HG03045 (cell line): ENCODE data around the gene HDAC11.

Experiments used
- ATAC-seq: cut with Tn5 transposase; IDR thresholded peaks from one replicate; pipeline ENCODE4 v1.9.1; 2021; ENCODE audit warnings: mild to moderate bottlenecking, moderate library complexity; ENCODE audit not compliant: unreplicated experiment

HDAC11 gene

DNA sequence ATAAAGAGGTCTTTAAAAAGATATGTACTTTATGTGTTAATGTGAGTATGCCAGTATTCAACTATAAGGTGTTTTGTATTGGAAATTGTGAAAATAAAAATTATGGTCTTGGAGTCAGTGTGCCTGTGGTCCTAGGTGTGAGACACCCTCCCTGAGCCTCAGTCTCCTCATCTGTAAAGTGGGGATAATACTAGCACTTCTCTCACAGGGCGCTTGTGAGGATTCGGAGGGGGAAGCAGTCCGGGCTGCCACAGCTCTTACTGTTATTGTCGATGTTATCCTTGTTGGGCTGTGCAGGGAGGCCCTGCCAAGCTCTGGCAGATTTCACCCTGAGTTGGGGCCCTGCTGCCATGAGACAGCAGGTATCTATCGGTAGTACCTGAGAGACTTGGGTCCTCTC is 42.1 kb downstream of the HDAC11 start:
- ATAC-seq: no peak

DNA sequence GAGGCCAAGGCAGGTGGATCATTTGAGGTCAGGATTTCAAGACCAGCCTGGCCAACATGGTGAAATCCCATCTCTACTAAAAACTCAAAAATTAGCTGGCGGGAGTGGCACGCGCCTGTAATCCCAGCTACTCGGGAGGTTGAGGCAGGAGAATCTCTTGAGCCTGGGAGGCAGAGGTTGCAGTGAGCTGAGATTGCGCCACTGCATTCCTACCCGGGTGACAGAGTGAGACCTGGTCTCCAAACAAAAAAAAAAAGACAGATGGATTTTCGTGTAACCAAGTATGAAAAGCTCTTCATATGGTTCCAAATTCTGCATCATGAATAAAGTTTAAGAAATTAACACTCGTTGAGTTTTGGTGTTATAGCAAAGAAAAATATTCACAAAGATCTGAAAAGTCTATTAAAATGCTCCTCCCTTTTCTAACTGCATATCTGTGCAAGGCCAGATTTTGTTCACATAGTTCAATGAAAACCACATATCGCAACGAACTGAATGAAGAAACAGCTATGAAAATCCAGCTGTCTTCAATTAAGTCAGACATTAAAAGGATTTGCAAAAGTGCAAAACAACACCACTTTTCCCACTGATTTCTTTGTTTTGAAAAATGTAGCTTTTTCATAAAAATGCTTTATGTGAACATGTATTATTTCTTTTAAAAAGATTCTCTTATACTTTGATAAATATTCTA is 45.0 kb downstream of the HDAC11 start:
- ATAC-seq: no peak

DNA sequence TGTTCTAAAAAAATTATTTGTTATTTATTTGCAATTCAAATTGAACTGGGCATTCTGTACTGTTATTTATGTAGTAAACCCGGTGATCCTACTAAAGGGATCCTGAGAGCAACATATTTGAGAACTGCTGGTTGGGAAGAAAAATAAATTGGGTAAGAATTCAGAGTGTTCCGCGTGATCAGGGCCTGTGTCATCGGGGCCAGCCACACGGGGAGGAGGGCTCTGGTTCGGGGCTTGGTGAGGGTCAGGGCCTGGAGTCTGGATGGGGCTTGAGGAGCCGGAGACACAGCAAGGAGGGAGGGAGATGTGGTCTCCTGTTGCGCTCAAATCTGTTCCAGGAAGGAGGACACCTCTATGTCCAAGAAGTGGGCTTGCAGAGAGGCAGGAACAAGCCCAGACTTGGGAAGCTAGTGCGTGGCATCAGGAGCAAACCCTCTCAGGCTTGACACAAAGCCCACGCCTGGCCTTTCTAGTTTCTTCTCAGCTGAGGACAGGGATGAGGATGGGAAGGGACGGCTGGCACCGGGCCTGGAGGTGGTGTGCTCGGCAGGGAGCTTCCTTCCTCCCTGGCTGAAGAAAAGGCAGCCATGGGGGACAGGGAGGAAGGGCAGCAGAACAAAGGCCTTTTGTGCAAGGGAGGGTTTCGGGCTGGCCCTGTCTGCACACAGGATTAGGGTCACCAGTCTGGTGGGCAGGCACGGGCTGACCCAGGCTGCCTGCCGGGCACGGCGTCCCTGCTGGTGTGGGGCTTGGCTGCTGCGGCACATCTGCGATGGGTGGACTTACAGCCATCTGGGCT is 45.9 kb downstream of the HDAC11 start:
- ATAC-seq: no peak

DNA sequence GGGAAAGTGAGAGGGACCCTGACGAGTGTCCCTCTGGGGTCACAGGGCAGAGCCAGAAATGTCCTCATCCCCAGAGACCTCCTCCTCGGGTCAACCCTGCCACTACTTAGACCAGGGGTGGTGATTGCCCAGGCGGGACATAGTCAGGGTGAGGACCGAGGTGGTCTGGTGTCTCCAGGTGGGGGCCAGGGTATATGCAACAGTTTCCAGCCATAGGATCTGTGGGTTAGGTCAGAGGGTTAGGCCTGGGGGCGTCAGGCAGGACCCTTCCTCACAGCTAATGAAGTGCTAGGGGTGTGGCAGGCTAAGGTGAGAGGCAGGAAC is 46.5 kb downstream of the HDAC11 start:
- ATAC-seq: no peak

DNA sequence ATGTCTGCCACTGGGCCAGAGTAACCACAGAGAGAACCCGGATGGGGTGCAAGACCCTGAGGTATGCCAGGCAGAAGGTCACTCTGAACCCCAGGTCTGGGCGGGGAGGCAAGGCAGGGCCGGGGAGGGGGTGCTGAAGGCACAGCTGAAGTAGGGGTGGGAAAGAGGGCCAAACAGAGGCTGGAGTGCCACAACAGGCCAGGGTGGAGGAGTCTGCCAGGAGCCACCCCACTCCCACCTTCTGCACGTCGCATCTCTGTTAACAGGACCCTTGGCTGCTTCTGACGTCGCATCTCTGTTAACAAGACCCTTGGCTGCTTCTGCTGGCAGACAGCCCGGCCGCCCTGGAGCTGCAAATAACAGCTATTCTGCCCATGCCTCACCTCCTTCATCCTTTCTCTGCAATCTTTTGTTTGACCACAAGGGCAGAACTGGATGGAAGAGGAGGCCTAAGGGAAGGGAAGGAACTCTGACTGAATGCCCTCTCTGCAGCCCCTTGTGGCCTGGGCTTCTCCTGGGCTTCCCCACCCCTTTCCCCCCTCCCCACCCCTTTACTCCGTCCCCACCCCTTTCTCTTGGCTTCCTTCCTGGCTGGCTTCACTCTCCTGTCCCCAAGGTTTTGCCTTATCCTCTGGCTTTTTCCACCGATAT is 48.2 kb downstream of the HDAC11 start:
- ATAC-seq: no peak

DNA sequence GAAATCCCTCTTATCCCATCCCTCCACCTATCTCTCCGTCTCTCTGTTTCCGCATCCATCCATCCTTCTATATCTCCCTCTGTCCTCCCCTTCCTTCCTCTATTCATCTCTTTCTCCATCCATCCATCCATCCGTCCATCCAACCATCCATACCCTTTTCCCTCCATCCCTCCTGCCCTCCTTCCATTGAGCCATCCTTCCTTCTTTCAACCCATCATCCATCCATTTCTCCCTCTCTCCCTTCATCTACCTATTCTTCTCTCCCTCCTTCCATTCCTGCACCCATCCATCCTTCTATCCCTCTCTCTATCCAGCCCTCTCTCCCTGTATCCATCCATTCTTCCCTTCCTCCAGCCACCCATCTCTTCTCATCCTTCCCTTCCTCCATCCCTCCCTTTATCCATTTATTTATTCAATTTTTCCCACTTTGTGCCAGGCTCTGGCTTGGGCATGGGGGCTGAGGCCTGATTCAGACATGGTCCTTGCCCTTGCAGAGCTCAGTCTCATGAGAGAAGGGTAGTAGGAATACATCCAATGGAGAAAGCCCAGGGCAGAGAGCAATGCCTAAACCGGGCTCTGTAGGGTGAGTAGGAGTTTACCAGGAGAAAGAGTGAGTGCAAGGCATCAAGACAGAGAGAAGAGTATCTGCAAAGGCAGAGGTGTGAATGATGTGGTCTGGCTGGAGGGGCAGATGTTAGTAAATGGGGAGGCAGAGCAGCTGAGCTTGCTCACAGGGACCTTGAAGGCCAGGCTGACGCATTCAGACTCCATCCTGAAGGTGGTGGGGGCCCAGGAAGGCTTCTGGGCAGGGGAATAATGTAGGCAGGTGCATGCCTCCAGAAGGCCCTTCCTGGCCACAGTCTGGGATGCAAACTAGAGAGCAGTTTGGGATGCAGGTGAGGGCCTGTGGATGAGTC is 49.3 kb downstream of the HDAC11 start:
- ATAC-seq: no peak

DNA sequence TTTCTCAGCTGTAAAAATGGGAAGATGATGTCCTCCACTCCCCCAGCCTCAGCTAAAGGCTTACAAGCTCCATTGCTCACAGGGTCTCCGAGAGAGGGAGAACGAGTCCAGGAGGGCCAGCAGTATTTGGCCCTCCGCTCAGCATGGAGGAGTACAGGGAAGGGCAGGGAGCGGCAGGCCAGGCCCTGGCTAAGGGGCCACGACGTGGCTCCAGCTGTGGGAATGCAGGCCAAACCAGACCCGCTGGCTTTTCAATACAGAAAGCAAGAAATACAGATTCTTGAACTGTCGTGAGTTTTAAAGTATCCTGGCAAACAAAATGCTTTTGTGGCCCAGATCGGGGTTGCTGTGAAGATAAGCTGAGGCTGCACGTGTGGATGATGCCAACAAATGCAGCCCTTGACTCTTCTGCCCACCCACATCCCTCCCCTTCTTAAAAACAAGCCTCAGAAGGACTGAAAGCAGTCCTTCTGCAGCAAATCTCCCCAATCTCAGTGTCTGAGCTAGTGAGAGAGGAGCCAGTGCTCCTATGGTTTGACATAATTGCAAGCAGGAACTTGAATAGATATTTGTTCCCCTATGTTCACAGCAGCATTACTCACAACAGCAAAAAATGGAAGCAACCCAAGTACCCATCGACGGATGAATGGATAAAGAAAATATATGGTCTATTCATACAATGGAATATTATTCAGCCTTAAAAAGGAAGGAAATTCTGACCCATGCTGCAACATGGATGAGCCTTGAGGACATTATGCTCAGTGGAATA is 50.3 kb downstream of the HDAC11 start:
- no peak for ATAC-seq

DNA sequence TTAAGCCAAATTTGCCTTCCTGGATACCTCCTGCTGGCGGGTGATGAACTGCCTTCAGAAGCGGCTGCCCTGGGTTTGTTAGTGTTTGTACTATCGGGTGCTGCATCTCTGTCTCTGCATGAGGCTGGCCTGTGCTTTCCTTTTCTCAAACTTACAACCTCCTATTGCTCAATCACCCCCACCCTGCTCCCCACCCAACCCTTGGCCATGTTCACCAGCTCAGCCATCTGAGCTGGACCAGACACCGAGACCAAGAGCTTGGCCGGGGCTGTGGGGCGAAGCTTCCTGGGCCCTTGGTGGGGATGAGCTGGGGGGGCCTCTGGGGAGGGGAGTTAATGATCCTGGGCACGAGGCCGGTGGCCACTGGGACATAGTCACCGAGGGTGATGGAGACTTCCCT is 52.0 kb downstream of the HDAC11 start:
- ATAC-seq: no peak

DNA sequence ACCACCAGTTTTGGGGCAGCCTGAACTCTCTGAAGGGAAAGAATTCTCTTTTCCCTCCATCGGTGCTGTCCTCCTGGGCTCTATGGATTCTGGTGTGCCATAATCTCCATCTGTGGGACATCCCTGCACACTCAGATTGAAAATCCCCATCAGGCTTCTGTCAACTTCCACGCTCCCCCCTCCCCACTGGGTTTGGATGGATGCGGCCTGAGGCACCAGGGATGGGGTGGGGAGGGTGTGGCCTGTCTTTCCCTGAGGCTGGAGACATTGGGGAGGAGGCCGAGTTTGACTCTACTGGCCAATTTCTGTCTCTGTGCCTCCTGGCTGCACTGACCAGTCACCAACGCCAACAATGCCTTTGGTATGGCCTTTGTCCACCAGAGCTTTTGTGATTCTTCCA is 52.5 kb downstream of the HDAC11 start:
- ATAC-seq: no peak

DNA sequence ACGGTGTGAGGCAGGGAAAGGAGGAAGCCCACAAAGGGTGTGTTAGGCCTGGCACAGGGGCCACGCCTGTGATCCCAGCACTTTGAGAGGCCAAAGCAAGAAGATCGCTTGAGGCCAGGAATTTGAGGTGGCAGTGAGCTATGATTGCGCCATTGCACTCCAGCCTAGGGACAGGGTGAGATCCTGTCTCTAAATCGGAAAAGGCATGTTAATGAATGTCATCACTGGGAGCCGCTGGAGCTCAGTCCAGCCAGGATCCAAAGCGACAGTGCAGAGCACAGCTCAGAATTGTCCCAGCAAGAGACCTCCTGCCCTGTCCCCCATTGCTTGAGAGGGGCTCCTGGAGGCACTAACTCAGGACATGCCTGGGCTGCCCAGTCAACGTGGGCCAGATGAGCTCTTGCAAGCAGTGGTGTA is 53.8 kb downstream of the HDAC11 start:
- ATAC-seq: no peak

DNA sequence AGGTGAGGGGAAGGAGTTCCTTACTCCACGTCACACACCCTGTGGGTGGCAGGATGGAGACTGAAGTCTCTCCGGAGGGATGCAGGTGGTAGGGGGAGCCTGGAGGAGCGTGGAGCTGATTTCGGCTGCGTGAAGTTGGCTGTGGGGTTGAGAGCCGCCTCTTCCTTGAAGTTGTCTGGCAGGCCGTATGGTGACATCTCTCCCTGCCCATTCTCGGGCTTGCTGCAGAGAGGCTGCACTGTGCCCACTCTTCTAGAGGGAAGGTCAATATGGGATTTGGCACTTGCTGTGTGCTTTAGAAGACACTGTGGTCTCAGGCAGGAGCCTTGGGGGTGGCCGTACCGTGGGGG is 55.4 kb downstream of the HDAC11 start:
- no peak for ATAC-seq

DNA sequence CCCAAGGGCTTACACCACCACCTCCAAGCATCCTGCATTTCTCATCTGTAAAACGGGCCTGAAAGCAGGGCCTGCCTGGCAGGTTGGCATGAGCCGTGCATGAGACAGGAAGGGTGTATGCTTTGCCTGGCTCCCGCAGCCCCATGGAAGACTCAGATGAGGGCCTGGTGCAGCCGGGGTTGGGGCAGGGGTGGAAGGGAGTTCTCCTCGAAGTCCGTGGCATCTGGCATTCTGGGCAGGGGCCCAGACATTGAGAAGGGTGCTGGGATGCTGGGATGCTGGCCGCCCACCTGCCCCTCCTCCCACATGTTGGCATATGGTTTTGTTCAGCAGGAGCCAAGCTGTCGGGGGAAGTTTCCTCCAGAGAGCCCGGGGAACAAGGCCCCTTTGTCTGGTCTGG is 55.8 kb downstream of the HDAC11 start:
- no peak for ATAC-seq

DNA sequence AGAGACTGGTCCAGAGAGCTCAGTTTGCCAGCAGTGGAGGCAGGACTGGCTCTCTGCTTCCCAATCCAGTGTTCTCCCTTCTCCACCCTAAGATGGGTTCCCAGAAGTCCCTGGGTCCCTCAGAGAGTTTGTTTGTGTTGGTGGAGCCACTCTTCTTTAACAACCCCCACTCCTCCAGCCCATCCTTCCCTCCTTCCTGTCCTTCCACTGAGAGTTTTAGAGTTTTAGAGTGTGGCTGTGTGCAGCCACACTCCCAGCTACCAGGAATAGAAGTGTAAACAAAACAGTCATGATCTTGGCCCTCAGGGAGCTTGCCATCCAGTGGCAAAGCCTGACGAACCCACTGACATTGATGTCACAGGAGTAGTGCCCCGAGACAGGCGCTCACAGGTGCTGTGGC is 56.3 kb downstream of the HDAC11 start:
- ATAC-seq: no peak

DNA sequence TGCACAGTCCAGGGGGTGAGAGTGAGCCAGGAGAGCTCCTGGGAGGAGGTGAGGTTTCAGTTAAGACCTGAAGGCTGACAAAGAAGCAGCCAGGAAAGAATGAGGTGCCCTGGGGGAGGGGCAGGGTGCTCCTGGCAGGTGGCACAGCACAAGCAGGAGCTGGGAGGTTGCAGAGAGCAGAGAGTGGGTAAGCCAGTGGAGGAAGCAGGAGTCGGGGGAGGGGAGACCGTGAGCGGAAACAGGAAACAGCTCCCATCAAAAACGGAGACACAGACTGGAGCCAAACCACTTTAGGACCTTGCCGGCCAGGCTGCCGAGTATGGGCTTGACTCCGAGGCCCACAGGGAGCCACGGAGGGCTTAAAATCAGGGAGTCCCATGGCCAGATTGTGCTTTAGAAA is 56.7 kb downstream of the HDAC11 start:
- ATAC-seq: no peak

DNA sequence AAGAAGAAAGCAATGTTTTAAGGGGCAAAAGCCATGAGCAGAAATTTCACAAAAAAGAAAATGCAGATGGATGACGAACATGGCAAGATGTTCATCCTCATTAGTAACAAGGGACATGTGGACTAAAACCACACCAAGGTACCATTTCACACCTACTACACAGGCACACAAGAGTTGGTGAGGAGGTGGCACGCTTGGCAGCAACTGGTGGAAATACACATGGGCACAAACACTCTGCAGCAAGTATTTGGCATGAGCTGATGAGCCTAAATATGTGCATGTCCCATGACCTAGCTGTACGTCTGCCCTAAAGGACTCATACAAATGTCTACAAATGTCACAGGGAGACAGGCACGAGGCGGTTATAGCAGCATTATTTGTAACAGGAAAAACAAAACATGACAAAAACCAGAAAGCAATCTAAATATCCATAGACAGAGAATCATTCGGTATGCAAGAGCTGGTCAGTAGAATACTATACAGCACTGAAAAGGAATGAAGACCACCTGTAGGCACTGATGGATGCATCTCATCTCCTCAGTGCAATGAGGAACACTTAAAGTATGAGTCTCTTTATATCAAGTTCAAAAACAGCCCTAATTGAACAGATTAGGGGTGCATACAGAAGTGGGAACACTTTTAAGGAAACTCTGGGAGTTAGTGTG is 57.3 kb downstream of the HDAC11 start:
- no peak for ATAC-seq

DNA sequence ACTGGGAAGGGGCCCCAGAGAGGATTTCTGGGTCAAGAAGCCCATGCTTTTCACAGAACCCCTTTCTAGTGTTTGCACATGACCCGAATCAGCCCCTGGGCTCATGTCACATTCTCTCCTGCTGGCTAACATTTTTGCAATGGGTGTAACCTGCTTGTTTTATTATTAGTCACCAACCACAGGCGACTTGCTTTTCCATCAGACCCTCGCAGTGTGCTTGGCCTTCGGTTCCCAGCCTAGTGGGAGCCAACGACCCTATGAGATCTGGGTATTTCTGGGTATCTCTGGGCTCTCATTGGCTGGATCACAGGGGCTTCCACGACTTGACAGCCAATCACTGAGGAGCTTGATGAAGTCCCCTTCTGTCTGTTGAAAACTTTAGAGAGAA is 57.8 kb downstream of the HDAC11 start:
- no peak for ATAC-seq

DNA sequence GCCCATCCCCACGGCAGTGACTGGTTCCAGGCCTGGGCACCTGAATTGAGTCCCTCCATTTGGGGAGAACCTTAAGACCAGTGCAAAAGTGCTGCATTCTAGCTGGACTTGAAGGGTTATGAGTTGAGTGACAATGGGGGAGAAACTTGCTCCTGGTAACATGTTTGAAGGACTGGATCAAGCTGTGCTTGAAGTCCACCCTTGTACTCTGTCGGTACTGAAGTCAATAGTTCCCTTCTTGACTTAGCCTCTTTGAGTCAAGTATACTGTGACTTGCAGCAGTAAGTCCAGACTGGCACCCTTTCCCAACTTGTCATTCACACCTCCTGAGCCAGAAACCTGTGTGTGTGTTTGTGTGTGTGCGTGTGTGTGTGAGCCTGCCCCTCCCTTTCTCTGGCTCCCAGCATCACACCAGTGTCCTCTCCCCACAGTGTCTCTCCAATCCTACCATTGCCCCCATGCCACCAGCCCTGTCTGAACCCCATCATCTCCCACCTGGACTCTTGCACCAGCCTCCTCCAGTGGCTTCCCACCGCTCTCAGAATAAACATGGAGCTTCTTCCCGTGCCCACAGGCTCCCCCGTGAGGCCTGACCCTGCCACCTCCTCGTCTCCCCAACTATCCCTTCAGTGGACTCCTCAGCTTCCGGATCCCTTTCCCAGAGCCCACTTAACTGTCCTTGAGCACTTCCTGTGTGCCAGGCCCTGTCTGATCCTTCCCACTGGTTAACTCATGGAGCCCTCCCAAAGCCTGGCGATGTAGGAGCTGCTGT is 58.6 kb downstream of the HDAC11 start:
- ATAC-seq: no peak

DNA sequence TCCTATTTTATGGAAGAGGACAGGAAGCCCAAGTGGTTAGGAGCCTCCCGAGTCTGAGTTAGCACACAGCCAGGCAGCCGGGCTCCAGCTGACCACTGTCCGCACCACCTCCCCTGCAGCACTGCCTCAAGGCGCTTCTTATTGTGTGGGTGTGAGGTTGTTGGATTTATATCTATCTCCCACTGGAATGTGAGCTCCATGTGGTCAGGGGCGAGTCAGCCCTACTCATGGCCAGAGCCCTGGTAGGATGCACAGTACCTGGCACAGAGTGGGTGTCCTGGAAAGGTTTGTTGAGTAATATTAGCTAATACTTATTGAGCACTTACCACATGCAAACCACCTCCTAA is 59.2 kb downstream of the HDAC11 start:
- no peak for ATAC-seq

DNA sequence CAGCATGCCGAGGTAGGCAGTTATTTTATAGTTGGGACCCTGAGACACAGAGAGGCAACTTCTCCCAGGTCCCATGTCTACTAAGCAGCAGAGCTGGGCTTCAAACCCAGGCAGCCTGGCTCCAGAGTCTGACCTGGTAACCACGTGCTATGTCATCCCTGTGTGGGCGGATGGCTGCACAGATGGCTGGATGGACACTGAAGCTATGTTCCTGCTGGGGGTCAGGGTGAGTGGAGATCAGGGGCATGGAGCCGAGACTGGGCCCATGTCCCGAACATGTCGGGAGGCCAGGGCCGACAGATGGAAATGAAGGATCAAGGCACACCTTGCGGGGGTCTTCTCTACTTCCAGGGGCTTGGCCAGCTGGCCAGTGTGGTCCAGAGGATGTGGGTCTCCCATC is 59.6 kb downstream of the HDAC11 start:
- no peak for ATAC-seq
